Epithelial cell of prostate (primary cell): ENCODE results near the gene TTC9B.
"Not testable (repeated sequence)": the region's sequence is repeated elsewhere in the genome, so short reads cannot be mapped to it uniquely, and the experiment has no call there.

Source experiments
- DNase-seq: peaks from one replicate; pipeline ENCODE4 v3.0.0-alpha.2; 2011; ENCODE audit warnings: low read depth, low spot score
- H3K27ac ChIP-seq: fragments of 450-650 bp; 2 replicates; pipeline ENCODE4 v1.5.1; 2017; ENCODE audit warnings: mild to moderate bottlenecking

TTC9B gene

GRCh38 chr19:40178756-40179155 lies 39.4 kb downstream of the TTC9B start:
- peak; percentile 51 for DNase-seq
- H3K27ac ChIP-seq, result peak overlapping the region; percentile 68

GRCh38 chr19:40177286-40178070 lies 40.7 kb downstream of the TTC9B start:
- peak overlapping the region; percentile 68 for H3K27ac ChIP-seq
- no peak for DNase-seq

GRCh38 chr19:40175820-40176219 lies 42.4 kb downstream of the TTC9B start:
- no peak overlapping the region for H3K27ac ChIP-seq
- DNase-seq, result no peak

- peak overlapping the region; percentile 32 for H3K27ac ChIP-seq
- no peak for DNase-seq
Observed at GRCh38 chr19:40174092-40174491, 44.1 kb downstream of the TTC9B start.

- not testable (repeated sequence) for DNase-seq, H3K27ac ChIP-seq
Observed at GRCh38 chr19:40171293-40171692, 46.9 kb downstream of the TTC9B start.

GRCh38 chr19:40170303-40170989 lies 47.7 kb downstream of the TTC9B start:
- not testable (repeated sequence) for DNase-seq, H3K27ac ChIP-seq

GRCh38 chr19:40169482-40170302 lies 48.5 kb downstream of the TTC9B start:
- not testable (repeated sequence) for H3K27ac ChIP-seq, DNase-seq
